Muscle of leg (tissue), 11 donors: Measurements from ENCODE around the gene ANTKMT. TPM values are rescaled to one million over a fixed set of nuclear protein-coding genes. Genes with fewer than 3 reads are reported as not detected.
"Not testable (repeated sequence)": the region's sequence is repeated elsewhere in the genome, so short reads cannot be mapped to it uniquely, and the experiment has no call there.

ENCODE experiments used
- DNase-seq: peaks from one replicate; pipeline ENCODE4 v3.0.0; 2013
- H3K27ac ChIP-seq: one replicate; pipeline ENCODE4 v1.5.1; 2013; ENCODE audit warnings: mild to moderate bottlenecking, low read length, control low read depth
- H3K27me3 ChIP-seq: one replicate; pipeline ENCODE4 v1.6.1; 2013; ENCODE audit warnings: low read length; ENCODE audit not compliant: control insufficient read depth, insufficient read depth
- H3K36me3 ChIP-seq: one replicate; pipeline ENCODE4 v1.6.1; 2013; ENCODE audit warnings: low read length; ENCODE audit not compliant: control insufficient read depth, insufficient read depth
- H3K4me1 ChIP-seq: one replicate; pipeline ENCODE4 v1.6.1; 2013; ENCODE audit warnings: low read length; ENCODE audit not compliant: control insufficient read depth, insufficient read depth
- H3K4me3 ChIP-seq: one replicate; pipeline ENCODE4 v1.5.1; 2013; ENCODE audit warnings: low read length, control low read depth
- H3K9me3 ChIP-seq: replicated peaks from 2 replicates; pipeline ENCODE4 v1.6.1; 2013; ENCODE audit warnings: low read depth, low read length; ENCODE audit not compliant: control insufficient read depth
- WGBS: methylation state at CpG from one replicate; pipeline ENCODE4 v1.1.5; 2013; ENCODE audit warnings: missing lambda C conversion rate; ENCODE audit not compliant: insufficient coverage; 5-methylcytosine and 5-hydroxymethylcytosine counted together
- polyA plus RNA-seq, 8 donors: library from polyadenylated mRNA; unstranded; fragments of 120-200 nt; gene quantifications; one replicate each; pipeline versions ENCODE4 v1.2.1 to v1.2.3, GENCODE V29; 2013; ENCODE audit warnings: inconsistent platforms in 1 of 8, low replicate concordance in 1 of 8; ENCODE audit not compliant: insufficient read length in 8 of 8, insufficient read depth in 1 of 8
- total RNA-seq: library from RNA; stranded (reverse); fragments of 120-200 nt; gene quantifications from one replicate; pipeline ENCODE4 v1.2.4, GENCODE V29; 2013

ANTKMT gene
- total and polyA plus RNA-seq, 9 donors: 14.1 to 29.8 (median 16.1) TPM

DNA sequence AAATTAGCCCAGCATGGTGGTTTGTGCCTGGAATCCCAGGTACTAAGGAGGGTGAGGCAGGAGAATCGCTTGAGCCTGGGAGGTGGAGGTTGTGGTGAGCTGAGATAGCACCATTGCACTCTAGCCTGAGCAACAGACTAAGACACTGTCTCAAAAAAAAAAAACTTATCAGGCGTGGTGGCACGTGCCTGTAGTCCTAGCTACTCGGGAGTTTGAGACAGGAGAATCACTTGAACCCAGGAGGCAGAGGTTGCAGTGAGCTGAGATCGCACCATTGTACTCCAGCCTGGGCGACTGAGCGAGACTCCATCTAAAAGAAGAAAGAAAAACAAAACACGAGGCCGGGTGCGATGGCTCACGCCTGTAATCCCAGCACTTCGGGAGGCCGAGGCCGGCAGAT is 21.9 kb downstream of the ANTKMT start:
- H3K27ac ChIP-seq, DNase-seq, H3K9me3 ChIP-seq, H3K4me3 ChIP-seq, H3K27me3 ChIP-seq, H3K36me3 ChIP-seq: not testable (repeated sequence)
- WGBS: 66% methylated on average over 4 of the region's 14 CpGs
- peaks cover 14% of the 10 kb centered on the region for H3K4me1 ChIP-seq

DNA sequence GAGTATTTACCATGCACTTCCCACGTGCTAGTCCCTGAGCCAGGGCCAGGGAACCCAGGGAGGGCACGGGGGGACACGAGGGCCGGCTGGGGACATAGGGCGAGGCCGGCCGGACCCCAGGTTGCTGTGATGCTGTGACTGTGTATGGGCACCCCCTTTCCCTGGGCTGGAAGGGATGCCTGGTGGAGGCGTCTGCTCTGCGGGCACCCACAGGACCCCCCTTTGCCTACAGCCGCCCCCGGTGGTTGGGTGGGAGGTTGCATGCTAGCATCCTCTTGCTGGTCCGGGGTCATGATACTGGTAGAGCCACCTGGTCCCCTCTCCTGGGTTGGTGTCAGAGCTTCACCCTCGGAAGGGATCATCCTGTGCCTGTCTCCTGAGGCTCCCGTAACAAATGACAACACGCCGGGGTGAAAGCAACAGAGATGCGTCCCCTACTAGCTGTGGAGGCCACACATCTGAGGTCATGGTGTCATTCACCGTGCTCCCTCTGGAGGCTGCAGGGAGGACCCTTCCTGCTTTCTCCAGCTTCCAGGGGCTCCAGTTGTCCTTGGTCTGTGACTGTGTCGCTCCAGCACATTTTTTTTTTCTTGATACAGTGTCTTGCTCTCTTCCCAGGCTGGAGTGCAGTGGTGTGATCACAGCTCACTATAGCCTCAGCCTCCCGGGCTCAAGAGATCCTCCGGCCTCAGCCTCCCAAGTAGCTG is 23.0 kb downstream of the ANTKMT start:
- WGBS: 79% methylated on average over 18 of the region's 21 CpGs
- DNase-seq: no peak
- H3K27ac ChIP-seq: no peak overlapping the region
- H3K4me1 ChIP-seq: peaks cover 14% of the 10 kb centered on the region
- no peaks in the 10 kb centered on the region for H3K36me3 ChIP-seq
- peaks cover 4% of the 10 kb centered on the region for H3K27me3 ChIP-seq
- no peak overlapping the region for H3K4me3 ChIP-seq
- H3K9me3 ChIP-seq: no peaks in the 10 kb centered on the region

DNA sequence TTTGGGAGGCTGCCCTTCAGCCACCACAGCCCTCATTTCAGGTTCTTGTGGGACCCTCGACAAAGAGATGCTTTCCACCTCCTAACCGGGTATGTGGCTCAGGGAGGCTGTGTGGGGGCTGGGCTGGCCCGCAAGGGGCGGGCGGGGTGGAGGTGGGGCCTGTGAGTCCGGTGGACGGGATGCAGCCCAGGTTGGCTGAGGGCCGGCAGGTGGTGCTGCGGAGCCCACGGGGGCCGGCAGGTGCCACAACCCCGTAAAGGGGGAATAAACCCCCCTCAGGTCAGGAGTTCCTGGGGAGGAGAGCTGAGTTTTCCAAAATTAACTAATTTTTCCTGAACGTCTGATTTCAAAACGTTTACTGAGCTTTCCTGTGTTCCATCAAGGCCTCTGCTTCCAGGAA is 24.8 kb downstream of the ANTKMT start:
- Histone ChIP-seq H3K9me3 (no peaks in the 10 kb centered on the region), H3K27me3 (peaks cover 10% of the 10 kb centered on the region), H3K4me1 (peaks cover 4% of the 10 kb centered on the region), H3K27ac (no peak overlapping the region), H3K36me3 (no peaks in the 10 kb centered on the region), H3K4me3 (no peak overlapping the region)
- DNase-seq: no peak
- WGBS: no CpG with 5 or more reads among the region's 14 CpGs

DNA sequence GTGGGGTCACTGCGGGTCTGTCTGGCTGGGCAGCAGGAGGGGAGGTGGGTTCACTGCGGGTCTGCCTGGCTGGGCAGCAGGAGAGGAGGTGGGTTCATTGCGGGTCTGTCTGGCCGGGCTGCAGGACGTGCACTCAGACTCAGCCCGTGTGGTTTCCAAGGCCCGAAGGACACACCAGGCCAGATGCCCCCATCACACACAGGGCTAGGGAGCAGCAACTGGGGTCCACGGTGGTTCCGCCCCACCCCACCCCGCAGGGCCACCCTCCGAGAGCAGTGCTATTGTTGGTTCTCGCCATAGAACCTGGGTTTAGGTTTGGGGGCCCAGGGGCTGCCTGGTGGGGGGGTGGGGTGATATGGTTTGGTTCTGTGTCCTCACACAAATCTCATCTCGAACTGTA is 25.7 kb downstream of the ANTKMT start:
- no peaks in the 10 kb centered on the region for H3K9me3 ChIP-seq
- no peaks in the 10 kb centered on the region for H3K4me1 ChIP-seq
- H3K27ac ChIP-seq: no peak overlapping the region
- DNase-seq: no peak
- 100% methylated on average over 2 of the region's 13 CpGs for WGBS
- H3K4me3 ChIP-seq: no peak overlapping the region
- H3K27me3 ChIP-seq: peaks cover 18% of the 10 kb centered on the region
- H3K36me3 ChIP-seq: no peaks in the 10 kb centered on the region

DNA sequence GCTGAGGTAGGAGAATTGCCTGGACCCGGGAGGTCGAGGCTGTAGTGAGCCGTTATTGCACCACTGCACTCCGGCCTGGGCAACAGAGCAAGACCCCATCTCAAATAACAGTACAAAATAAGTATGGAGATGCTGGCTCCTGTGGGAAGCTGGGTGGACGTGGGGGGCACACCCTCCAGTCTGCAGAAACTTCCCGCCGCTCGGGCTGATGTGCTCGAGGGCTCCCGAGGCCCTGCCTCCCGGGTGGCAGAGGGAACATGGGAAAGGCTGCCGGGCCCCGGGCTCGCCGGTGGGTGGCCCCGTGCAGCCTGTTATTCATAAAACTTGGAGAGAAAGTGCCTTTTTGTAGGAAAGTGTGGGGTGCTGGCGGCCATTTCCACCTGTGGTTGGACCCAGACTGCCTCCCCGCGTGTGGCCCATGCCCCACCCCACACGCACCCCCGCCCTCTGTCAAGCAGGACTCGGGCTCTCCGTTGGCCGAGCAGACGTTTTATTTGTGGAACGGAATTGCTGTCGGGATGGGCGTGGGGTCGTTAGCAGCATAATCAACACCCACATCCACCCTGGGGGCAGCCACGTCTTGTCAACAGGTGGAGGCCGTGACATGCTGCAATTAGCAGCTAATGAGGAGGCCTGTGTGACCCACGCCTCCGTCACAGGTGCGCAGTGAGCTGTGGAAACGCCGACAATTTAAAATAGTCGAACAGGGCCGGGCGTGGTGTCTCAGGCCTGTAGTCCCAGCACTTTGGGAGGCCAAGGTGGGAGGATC is 27.2 kb downstream of the ANTKMT start:
- H3K4me3 ChIP-seq: no peak overlapping the region
- WGBS: 69% methylated on average over 33 of the region's 39 CpGs

DNA sequence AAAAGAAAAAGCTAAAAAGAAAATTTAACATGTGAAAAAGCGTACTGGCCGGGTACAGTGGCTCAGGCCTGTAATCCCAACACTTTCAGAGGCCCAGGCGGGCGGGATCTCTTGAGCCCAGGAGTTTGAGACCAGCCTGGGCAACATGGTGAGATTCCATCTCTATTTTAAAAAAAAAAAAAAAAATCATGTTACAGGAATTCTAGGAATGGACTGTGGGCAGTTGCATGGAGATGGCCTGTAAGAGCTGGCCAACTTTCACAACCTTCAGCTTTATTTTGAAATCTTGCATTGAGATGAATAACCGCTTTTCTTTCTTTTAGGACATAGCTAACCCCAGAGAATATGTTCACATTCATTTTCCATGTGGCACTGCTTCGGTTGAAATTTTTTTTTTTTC is 28.1 kb downstream of the ANTKMT start:
- WGBS: 93% methylated on average over 2 of the region's 6 CpGs
- Histone ChIP-seq H3K9me3 (no peaks in the 10 kb centered on the region), H3K27ac (no peak overlapping the region), H3K4me3 (no peak overlapping the region), H3K27me3 (peaks cover 29% of the 10 kb centered on the region), H3K36me3 (no peaks in the 10 kb centered on the region), H3K4me1 (no peaks in the 10 kb centered on the region)
- no peak for DNase-seq

More for the DNA sequence above, 27.2 kb downstream of the ANTKMT start:
- Histone ChIP-seq H3K27ac (no peak overlapping the region), H3K4me1 (no peaks in the 10 kb centered on the region), H3K9me3 (no peaks in the 10 kb centered on the region), H3K27me3 (peaks cover 27% of the 10 kb centered on the region), H3K36me3 (no peaks in the 10 kb centered on the region)
- no peak for DNase-seq

DNA sequence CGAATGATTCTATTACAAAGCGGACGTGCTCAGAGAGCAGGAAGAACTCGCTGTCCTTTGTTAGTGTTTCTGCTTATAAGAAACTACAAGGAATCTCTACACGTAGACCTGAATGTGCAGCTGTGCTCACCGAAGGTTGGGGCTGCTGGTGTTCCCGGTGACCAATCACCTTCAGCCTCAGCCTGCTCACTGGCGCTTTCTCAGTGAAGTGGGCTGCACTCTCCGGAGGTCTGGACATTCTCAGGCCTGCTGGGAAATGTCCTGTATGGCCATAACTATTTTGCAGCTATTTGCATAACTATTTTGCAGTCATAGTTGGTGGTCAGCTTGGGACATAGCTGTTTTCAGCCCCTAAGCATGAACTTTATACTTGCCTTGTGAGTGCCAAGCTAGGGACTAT is 29.5 kb downstream of the ANTKMT start:
- WGBS: 46% methylated on average over 8 of the region's 9 CpGs
- Histone ChIP-seq H3K27me3 (peaks cover 29% of the 10 kb centered on the region), H3K36me3 (no peaks in the 10 kb centered on the region), H3K27ac (no peak overlapping the region), H3K4me1 (no peaks in the 10 kb centered on the region), H3K9me3 (no peaks in the 10 kb centered on the region), H3K4me3 (no peak overlapping the region)
- no peak for DNase-seq

DNA sequence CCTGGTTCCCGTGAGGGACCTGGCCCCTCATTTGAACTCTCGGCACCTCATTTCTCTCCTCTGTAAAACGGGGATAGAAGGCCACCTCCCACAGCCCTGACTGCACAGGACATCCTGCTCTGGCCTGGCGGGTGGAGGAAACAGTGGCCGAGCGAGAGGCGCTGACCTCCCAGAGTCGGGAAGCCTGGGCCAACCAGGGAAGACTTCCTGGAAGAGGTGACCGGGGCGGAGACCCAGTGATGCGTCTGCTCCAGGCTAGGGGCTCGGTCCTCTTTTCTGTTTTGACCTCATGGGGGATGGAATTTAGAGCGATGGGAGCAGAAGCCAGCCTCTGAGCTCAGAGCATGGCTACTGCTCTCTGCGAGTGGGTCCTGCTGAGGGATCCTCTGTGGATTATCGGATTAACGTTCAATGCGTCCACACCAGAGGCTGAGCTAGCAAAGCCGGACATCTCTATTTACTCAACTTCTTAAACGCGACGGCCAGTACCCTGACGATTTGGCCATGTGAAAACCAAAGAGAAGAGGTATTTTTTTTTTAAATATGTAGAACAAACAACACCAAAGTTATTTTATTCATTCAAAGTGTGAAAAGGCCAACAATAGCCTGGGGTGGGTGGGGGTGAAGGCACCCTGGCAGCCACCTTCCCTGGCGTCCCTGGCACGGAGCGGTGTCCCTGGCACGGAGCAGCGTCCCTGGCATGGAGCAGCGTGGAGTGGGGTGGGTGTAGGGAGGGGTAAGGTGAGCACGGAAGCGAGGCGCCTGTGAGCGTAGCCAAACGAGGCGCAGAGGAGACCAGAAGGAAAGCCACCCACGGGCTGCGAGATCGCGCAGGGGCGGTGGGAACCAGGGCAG is 30.4 kb downstream of the ANTKMT start:
- peaks cover 28% of the 10 kb centered on the region for H3K27me3 ChIP-seq
- H3K4me1 ChIP-seq: no peaks in the 10 kb centered on the region
- no peaks in the 10 kb centered on the region for H3K36me3 ChIP-seq
- WGBS: 58% methylated on average over 30 of the region's 39 CpGs
- no peaks in the 10 kb centered on the region for H3K9me3 ChIP-seq
- no peak overlapping the region for H3K27ac ChIP-seq
- H3K4me3 ChIP-seq: no peak overlapping the region
- no peak for DNase-seq

DNA sequence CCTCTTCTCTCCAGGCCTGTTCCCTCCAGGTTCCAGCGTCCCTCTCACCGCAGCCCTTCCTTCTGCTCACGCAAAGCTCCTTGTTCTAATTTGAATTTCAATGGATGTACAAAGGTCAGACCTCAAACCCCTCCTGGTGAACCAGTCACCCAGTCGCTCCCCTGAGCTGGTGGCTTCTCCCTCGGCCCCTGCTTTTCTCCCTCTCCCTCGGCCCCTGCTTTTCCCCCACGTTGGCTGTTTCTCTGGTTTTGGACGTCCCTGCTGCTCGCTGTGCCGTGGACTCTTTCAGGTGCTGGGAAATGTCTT is 31.0 kb downstream of the ANTKMT start:
- no peak for DNase-seq
- no peaks in the 10 kb centered on the region for H3K9me3 ChIP-seq
- H3K27me3 ChIP-seq: peaks cover 28% of the 10 kb centered on the region
- H3K36me3 ChIP-seq: no peaks in the 10 kb centered on the region
- H3K4me3 ChIP-seq: no peak overlapping the region
- no peak overlapping the region for H3K27ac ChIP-seq
- WGBS: 21% methylated on average over 5 of the region's 10 CpGs
- H3K4me1 ChIP-seq: no peaks in the 10 kb centered on the region

DNA sequence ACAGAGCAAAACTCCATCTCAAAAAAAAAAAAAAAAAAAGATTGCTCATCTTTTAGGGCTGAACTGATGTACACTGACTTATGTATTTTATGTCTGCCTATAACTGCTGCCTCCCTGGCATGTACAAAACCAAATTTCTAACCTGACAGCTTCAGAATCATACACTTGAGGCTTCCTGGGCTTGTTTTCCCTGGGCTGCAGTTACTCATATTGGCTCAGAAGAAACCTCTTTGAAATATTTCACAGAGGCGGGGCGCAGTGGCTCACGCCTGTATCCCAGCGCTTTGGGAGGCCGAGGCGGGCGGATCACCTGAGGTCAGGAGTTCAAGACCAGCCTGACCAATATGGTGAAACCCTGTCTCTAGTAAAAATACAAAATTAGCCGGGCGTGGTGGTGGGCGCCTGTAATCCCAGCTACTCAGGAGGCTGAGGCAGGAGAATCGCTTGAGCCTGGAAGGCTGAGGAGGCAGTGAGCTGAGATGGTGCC is 33.2 kb downstream of the ANTKMT start:
- H3K4me1 ChIP-seq, H3K9me3 ChIP-seq, DNase-seq, H3K36me3 ChIP-seq, H3K27ac ChIP-seq, H3K4me3 ChIP-seq: not testable (repeated sequence)
- WGBS: 78% methylated on average over 10 of the region's 11 CpGs
- H3K27me3 ChIP-seq: peaks cover 25% of the 10 kb centered on the region
